PFSK-1 (cell line): ENCODE measurements around the gene LBHD1.

Experiments
- FOXP2 ChIP-seq: optimal IDR thresholded peaks from 2 replicates; pipeline ENCODE3; 2011; ENCODE audit warnings: borderline replicate concordance, control low read depth, inconsistent platforms; ENCODE audit not compliant: insufficient read depth; ENCODE audit errors: extremely low read length, extremely low read depth
- POLR2AphosphoS5 ChIP-seq: IDR thresholded peaks from 2 replicates; pipeline ENCODE4 v1.6.1; 2012; ENCODE audit warnings: low read depth, mild to moderate bottlenecking, control low read depth, low read length, moderate library complexity
- SIN3A ChIP-seq: IDR thresholded peaks from 2 replicates; pipeline ENCODE4 v1.6.1; 2012; ENCODE audit warnings: mild to moderate bottlenecking, low read length, moderate library complexity, borderline replicate concordance; ENCODE audit not compliant: insufficient read depth
- TAF1 ChIP-seq: IDR thresholded peaks from 2 replicates; pipeline ENCODE4 v1.6.1; 2012; ENCODE audit warnings: low read length, control low read depth, borderline replicate concordance; ENCODE audit not compliant: insufficient read depth
- TF ChIP-seq, protein P1 (sequence below), 2 experiments: IDR thresholded peaks; 2 replicates each; pipeline versions ENCODE4 v1.6.1 to v1.8.0; 2011 to 2012; ENCODE audit warnings: low read depth in 2 of 2, low read length in 2 of 2, control low read depth in 1 of 2, inconsistent platforms in 1 of 2, mild to moderate bottlenecking in 1 of 2, moderate library complexity in 1 of 2; ENCODE audit not compliant: insufficient read depth in 1 of 2

LBHD1 gene

DNA sequence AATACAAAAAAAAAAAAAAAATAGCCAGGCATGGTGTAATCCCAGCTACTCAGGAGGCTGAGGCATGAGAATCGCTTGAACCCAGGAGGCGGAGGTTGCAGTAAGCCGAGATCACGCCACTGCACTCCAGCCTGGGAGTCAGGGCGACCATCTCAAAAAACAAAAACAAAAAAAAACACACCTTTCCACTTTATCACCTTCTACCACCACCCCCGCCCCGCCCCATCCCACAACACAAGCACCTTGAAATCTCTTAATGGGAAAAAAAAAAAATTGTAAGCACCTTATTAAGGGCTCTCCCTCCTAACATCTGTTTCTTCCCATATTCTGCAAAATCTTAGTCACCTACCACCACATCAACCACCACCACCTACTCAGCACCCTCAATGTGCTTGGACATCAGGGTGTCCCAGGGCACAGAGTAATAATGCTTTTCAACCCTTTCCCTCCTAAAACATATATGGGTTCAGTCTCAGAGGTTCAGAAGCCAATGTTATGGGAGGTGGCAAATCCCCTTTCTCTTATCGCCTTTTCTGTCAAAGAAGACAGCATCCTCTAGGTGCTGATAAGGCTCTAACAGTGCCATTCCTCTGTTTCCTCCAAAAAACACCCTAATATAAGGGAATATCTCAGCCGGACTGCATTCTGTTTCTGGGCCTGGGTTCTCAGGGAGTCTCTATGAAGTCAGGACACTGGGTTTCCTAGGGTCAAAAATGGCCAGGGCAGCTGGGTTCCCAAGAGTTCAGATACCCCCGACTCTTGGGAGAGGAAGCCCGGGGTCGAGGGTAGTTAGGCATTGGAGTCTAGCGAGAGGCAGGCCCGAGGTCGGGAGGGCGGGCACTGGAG is 19.7 kb downstream of the LBHD1 start:
- TF ChIP-seq TAF1, result no peak
- no peak for TF ChIP-seq POLR2AphosphoS5
- TF ChIP-seq FOXP2, result no peak
- TF ChIP-seq, protein P1, sequence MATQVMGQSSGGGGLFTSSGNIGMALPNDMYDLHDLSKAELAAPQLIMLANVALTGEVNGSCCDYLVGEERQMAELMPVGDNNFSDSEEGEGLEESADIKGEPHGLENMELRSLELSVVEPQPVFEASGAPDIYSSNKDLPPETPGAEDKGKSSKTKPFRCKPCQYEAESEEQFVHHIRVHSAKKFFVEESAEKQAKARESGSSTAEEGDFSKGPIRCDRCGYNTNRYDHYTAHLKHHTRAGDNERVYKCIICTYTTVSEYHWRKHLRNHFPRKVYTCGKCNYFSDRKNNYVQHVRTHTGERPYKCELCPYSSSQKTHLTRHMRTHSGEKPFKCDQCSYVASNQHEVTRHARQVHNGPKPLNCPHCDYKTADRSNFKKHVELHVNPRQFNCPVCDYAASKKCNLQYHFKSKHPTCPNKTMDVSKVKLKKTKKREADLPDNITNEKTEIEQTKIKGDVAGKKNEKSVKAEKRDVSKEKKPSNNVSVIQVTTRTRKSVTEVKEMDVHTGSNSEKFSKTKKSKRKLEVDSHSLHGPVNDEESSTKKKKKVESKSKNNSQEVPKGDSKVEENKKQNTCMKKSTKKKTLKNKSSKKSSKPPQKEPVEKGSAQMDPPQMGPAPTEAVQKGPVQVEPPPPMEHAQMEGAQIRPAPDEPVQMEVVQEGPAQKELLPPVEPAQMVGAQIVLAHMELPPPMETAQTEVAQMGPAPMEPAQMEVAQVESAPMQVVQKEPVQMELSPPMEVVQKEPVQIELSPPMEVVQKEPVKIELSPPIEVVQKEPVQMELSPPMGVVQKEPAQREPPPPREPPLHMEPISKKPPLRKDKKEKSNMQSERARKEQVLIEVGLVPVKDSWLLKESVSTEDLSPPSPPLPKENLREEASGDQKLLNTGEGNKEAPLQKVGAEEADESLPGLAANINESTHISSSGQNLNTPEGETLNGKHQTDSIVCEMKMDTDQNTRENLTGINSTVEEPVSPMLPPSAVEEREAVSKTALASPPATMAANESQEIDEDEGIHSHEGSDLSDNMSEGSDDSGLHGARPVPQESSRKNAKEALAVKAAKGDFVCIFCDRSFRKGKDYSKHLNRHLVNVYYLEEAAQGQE (IDR thresholded peaks at IDR 0.05; ENCODE audit: insufficient read depth in 1 of 2, low read depth in 2 of 2, low read length in 2 of 2), result no peak
- TF ChIP-seq SIN3A, result no peak

DNA sequence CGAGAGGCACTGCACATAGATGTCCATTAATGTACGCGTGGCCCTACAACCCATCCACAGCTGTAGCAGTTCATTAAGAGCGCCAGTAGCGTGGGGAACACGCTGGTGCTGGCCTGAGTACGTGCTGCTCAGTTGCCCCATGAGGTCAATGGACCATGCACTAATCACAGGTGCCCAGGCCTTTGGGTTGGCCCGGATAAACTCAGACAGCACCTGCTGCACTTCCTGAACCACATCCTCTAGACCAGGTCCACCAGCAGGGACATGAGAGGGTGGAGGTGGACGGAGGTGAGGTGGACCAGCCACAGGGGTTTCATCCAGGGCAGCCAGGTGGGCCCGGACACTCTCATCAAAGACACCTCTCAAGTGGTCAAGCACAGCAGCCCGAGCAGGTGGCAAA is 22.6 kb downstream of the LBHD1 start:
- TF ChIP-seq FOXP2 (no peak), SIN3A (no peak), TAF1 (no peak)
- TF ChIP-seq, protein P1 (IDR thresholded peaks at IDR 0.05; ENCODE audit: insufficient read depth in 1 of 2, low read depth in 2 of 2, low read length in 2 of 2), result no peak

DNA sequence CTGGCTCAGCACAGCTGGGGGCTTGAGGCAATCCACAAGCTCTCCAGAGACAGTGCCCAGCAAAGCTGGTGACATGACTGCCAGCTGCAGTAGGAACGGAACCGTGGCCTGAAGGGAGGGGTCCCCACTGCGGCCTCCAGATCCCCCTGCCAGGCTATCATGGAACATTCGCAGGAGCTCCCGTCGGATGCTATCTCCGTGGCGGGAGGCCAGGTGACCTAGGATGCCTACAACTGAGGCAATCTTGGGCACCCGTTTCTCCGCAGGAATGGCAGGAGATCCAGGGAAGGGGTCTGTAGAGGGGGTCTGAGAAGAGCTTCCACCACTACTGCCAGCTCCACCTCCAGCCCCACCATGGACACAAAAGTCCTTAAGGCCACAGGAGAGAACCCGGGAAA is 23.1 kb downstream of the LBHD1 start:
- TF ChIP-seq, protein P1 (IDR thresholded peaks at IDR 0.05; ENCODE audit: insufficient read depth in 1 of 2, low read depth in 2 of 2, low read length in 2 of 2), result no peak
- no peak for TF ChIP-seq TAF1
- TF ChIP-seq POLR2AphosphoS5, result no peak
- no peak for TF ChIP-seq FOXP2
- no peak for TF ChIP-seq SIN3A

DNA sequence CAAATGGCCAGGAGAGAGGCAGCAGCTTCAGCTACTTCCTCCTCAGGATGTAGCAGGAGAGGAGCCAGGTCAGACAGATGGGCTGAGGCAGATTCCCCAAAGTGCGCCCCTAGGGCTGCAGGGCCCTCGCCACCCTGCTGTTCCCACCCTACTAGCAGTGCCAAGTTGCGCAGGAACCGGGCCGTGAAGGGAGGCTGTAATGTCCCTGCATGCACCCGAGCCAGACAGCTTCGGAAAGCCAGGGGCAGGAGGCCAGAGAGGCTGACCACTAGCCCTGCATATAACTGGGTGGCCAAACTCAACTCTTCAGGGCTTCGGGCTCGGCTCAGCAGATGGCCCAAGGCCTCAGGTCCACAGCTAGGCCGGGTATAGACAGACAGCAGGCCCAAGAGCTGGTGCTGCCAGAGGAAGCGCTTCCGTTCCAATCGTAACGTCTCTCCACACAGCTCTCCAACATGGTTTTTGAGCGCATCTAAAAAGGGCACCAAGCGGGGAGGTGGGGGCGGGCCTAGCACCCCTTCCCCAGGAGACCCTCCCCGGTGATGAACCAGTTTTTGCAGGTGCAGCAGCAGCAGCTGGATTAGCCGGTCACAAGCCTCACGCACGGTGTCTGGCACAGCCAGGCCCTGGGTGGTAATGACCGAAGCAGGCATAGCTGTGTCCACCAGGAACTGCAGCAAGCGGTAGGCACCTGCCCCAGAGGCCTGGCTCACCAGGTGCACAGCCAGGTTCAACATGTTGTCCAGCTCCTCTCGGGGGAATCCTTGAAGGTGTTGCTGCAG is 23.7 kb downstream of the LBHD1 start:
- TF ChIP-seq, protein P1 (IDR thresholded peaks at IDR 0.05; ENCODE audit: insufficient read depth in 1 of 2, low read depth in 2 of 2, low read length in 2 of 2), result no peak
- TF ChIP-seq FOXP2, result no peak
- TF ChIP-seq SIN3A, result no peak
- no peak for TF ChIP-seq POLR2AphosphoS5
- TF ChIP-seq TAF1, result no peak

DNA sequence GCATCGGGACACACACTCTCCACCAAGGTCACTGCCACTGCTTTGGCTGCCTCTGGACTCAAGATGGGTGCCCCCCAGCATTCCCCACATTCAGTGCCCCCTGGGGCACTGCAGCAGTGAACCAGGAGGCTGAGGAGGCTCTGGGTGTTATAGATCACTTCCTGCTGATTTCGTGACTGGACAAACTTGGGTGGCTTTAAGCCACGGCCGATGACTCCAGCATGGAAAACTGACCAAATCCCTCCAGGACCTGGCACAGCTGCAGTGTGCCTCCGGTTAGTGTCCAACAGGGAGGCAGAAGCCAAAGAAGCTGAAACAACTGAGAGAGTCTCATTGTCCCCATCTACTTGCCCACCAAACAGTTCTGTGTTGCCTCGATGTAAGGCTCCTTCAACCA is 24.5 kb downstream of the LBHD1 start:
- TF ChIP-seq, protein P1 (IDR thresholded peaks at IDR 0.05; ENCODE audit: insufficient read depth in 1 of 2, low read depth in 2 of 2, low read length in 2 of 2), result no peak
- TF ChIP-seq TAF1 (no peak), POLR2AphosphoS5 (no peak), SIN3A (no peak), FOXP2 (no peak)
